B cell (primary cell): ENCODE results near the gene TP53I13. TPM values are rescaled to one million over a fixed set of nuclear protein-coding genes. Genes with fewer than 3 reads are reported as not detected.

Source experiments
- ATAC-seq: fragments of 200-7000 bp; cut with Tn5 transposase; one replicate; pipeline ENCODE4 v1.10.0; 2021; ENCODE audit warnings: low read depth, mild to moderate bottlenecking, moderate number of reproducible peaks, moderate library complexity
- CTCF ChIA-PET: fragments of 350-600 bp; sonication (Branson Sonifier 250); formaldehyde crosslinking; loops from one replicate; lab custom pipeline; 2021; ENCODE audit warnings: antibody characterized with exemption, inconsistent platforms; lab: Charles Lee
- POLR2A ChIA-PET: fragments of 350-600 bp; sonication (Branson Sonifier 250); formaldehyde crosslinking; loops from one replicate; lab custom pipeline; 2021; ENCODE audit warnings: antibody characterized with exemption; lab: Charles Lee
- DNase-seq: peaks from one replicate; pipeline ENCODE4 v3.0.0; 2013
- H2AFZ ChIP-seq: 2 replicates; pipeline ENCODE4 v1.6.1; 2012; ENCODE audit warnings: mild to moderate bottlenecking, low read depth, low read length; ENCODE audit not compliant: insufficient read depth, poor library complexity, severe bottlenecking
- H3K27ac ChIP-seq, 2 donors: 1 replicate in 1 of 2; 2 replicates in 1 of 2; pipeline ENCODE4 v1.5.1; 2012 to 2013; ENCODE audit warnings: low read length in 2 of 2, mild to moderate bottlenecking in 2 of 2, moderate library complexity in 1 of 2
- H3K27me3 ChIP-seq, 4 experiments: fragments of 200-600 bp in 1 of 4; sonication (generic) in 1 of 4; replicated peaks in 1 of 4; 1 replicate in 2 of 4; 2 replicates in 2 of 4; pipeline versions ENCODE4 v1.6.1 to v1.7.0; 2013 to 2016; ENCODE audit warnings: low read length in 3 of 4, mild to moderate bottlenecking in 2 of 4, mixed read lengths in 1 of 4, moderate library complexity in 1 of 4; ENCODE audit not compliant: insufficient read depth in 4 of 4, control insufficient read depth in 3 of 4; ENCODE audit errors: control extremely low read depth in 1 of 4
- H3K36me3 ChIP-seq, 2 experiments: replicated peaks in 1 of 2; 1 replicate in 1 of 2; 2 replicates in 1 of 2; pipeline versions ENCODE4 v1.6.1 to v1.7.1; 2013; ENCODE audit warnings: low read length in 1 of 2; ENCODE audit not compliant: insufficient read depth in 2 of 2, control insufficient read depth in 1 of 2; ENCODE audit errors: control extremely low read depth in 1 of 2, extremely low read depth in 1 of 2
- H3K4me1 ChIP-seq, 2 donors: fragments of 200-600 bp in 1 of 2; sonication (generic) in 1 of 2; 1 replicate in 1 of 2; 2 replicates in 1 of 2; pipeline versions ENCODE4 v1.5.1 to v1.6.1; 2013 to 2017; ENCODE audit warnings: low read length in 2 of 2; ENCODE audit not compliant: control insufficient read depth in 2 of 2, insufficient read depth in 2 of 2
- H3K4me2 ChIP-seq: replicated peaks from 2 replicates; pipeline ENCODE3; 2012; ENCODE audit warnings: mild to moderate bottlenecking, low read depth, low read length; ENCODE audit not compliant: poor library complexity, severe bottlenecking
- H3K4me3 ChIP-seq, 5 experiments: fragments of 200-600 bp in 1 of 5; sonication (generic) in 1 of 5; 1 replicate in 3 of 5; 2 replicates in 2 of 5; pipeline versions ENCODE4 v1.5.1 to v1.7.0; 2011 to 2016; ENCODE audit warnings: low read length in 4 of 5, mild to moderate bottlenecking in 4 of 5, low read depth in 2 of 5, control low read depth in 1 of 5, moderate library complexity in 1 of 5; ENCODE audit not compliant: insufficient read depth in 1 of 5; ENCODE audit errors: control extremely low read depth in 1 of 5, extremely low read depth in 1 of 5
- H3K79me2 ChIP-seq: fragments of 200-600 bp; sonication (generic); one replicate; pipeline ENCODE4 v1.6.0; 2016; ENCODE audit warnings: low read length; ENCODE audit not compliant: control insufficient read depth, insufficient read depth
- H3K9ac ChIP-seq: fragments of 200-600 bp; sonication (generic); 2 replicates; pipeline ENCODE4 v1.6.1; 2017; ENCODE audit warnings: mild to moderate bottlenecking, low read length, moderate library complexity
- H3K9me3 ChIP-seq, 3 donors: one replicate each; pipeline versions ENCODE4 v1.6.1 to v1.7.1; 2013; ENCODE audit warnings: low read length in 2 of 3; ENCODE audit not compliant: control insufficient read depth in 2 of 3, insufficient read depth in 1 of 3; ENCODE audit errors: control extremely low read depth in 1 of 3
- H4K20me1 ChIP-seq: 2 replicates; pipeline ENCODE4 v1.6.0; 2012; ENCODE audit warnings: mild to moderate bottlenecking, low read length; ENCODE audit not compliant: insufficient read depth, control insufficient read depth, poor library complexity, severe bottlenecking
- H3K27ac Mint-ChIP-seq: one replicate; pipeline ENCODE4 v1.8.0; 2021; ENCODE audit warnings: mixed read lengths
- H3K27me3 Mint-ChIP-seq: one replicate; pipeline ENCODE4 v1.8.0; 2021; ENCODE audit warnings: mixed read lengths
- H3K4me1 Mint-ChIP-seq: one replicate; pipeline ENCODE4 v1.8.0; 2021; ENCODE audit warnings: mixed read lengths
- H3K4me3 Mint-ChIP-seq: one replicate; pipeline ENCODE4 v1.8.0; 2021; ENCODE audit warnings: mixed read lengths
- H3K9me3 Mint-ChIP-seq: one replicate; pipeline ENCODE4 v1.8.0; 2022; ENCODE audit warnings: mixed read lengths; ENCODE audit not compliant: insufficient read depth
- CTCF ChIP-seq: fragments of 200-600 bp; IDR thresholded peaks from one replicate; pipeline ENCODE4 v1.8.0; 2022; ENCODE audit warnings: antibody characterized with exemption, mild to moderate bottlenecking
- EZH2 ChIP-seq: IDR thresholded peaks from 2 replicates; pipeline ENCODE4 v1.6.1; 2012; ENCODE audit warnings: borderline replicate concordance, low read depth, mild to moderate bottlenecking, moderate library complexity, low read length; ENCODE audit not compliant: insufficient read depth, poor library complexity, severe bottlenecking
- WGBS: methylation state at CpG from one replicate; pipeline ENCODE4 v1.1.5; 2013; ENCODE audit warnings: missing lambda C conversion rate; ENCODE audit not compliant: insufficient coverage; 5-methylcytosine and 5-hydroxymethylcytosine counted together
- intact Hi-C: fragments of 100-400 bp; cut with micrococcal nuclease; formaldehyde crosslinking; loops from one replicate; pipeline ENCODE4 v1.10.0; 2022
- polyA plus RNA-seq: library from polyadenylated mRNA; depleted of rRNA; stranded (reverse); fragments of >200 nt; gene quantifications from 2 replicates; pipeline ENCODE4 v1.2.3, GENCODE V29; 2012
- total RNA-seq, 2 donors: library from RNA; stranded (reverse); fragments of 120-200 nt in 1 of 2; gene quantifications; 1 replicate in 1 of 2; 2 replicates in 1 of 2; pipeline versions ENCODE4 v1.2.3 to v1.2.4, GENCODE V29; 2013 to 2022

Gene TP53I13
- total and polyA plus RNA-seq, 2 donors (not counting 1 experiment from before 2014, with no cell fraction given): 224 to 287 TPM

GRCh38 chr17:29573558-29573869 is 5.0 kb downstream of the TP53I13 start:
- WGBS: 83% methylated on average over 1 of the region's 6 CpGs
- H3K27me3 Mint-ChIP-seq: no peaks in the 10 kb centered on the region
- Histone ChIP-seq H3K27me3 (no peaks in the 10 kb centered on the region), H3K4me1 (peaks cover 15 to 28% of the 10 kb centered on the region in 2 donors), H3K36me3 (peaks cover 0 to 48% of the 10 kb centered on the region in 2 experiments), H3K9me3 (no peaks in the 10 kb centered on the region), H3K27ac (no peak overlapping the region), H3K4me2 (no peak overlapping the region), H4K20me1 (peaks cover 37% of the 10 kb centered on the region), H3K4me3 (no peak overlapping the region), H2AFZ (no peak overlapping the region), H3K9ac (no peak overlapping the region), H3K79me2 (peaks cover 10% of the 10 kb centered on the region)
- H3K27ac Mint-ChIP-seq: no peak overlapping the region
- TF ChIP-seq EZH2: no peak
- no peak for TF ChIP-seq CTCF
- H3K9me3 Mint-ChIP-seq: no peaks in the 10 kb centered on the region
- ATAC-seq (no peak), DNase-seq (no peak)
- H3K4me1 Mint-ChIP-seq: peaks cover 26% of the 10 kb centered on the region
- POLR2A ChIA-PET: interaction anchor here (0.7 to 1.0 kb wide), 2 partner anchors 44 to 305 kb away, joined by 4 to 6 read pairs; no protein-coding TSS in a partner anchor
- intact Hi-C loops: loop anchor here (1.0 kb wide), 1 partner anchor 203 kb away; no protein-coding TSS in a partner anchor
- H3K4me3 Mint-ChIP-seq: no peak overlapping the region
- CTCF ChIA-PET: interaction anchor here (1.0 to 24.3 kb wide), 15 partner anchors 11 to 531 kb away, joined by 3 to 336 read pairs (median 5); partner anchors contain the start of gene ANKRD13B

GRCh38 chr17:29573871-29574731 is 5.6 kb downstream of the TP53I13 start:
- H4K20me1 ChIP-seq: peaks cover 37% of the 10 kb centered on the region
- Mint-ChIP-seq H3K4me1 (peaks cover 23% of the 10 kb centered on the region), H3K27ac (peak overlapping the region; percentile 32), H3K9me3 (no peaks in the 10 kb centered on the region), H3K27me3 (no peaks in the 10 kb centered on the region), H3K4me3 (no peak overlapping the region)
- no peak overlapping the region for H3K4me3 ChIP-seq
- ATAC-seq (no peak), DNase-seq (no peak)
- CTCF ChIA-PET: interaction anchor here (0.6 to 24.3 kb wide), 15 partner anchors 11 to 236 kb away, joined by 3 to 336 read pairs (median 7); partner anchors contain the start of gene ANKRD13B
- TF ChIP-seq EZH2 (no peak), CTCF (no peak)
- peaks cover 0 to 51% of the 10 kb centered on the region in 2 experiments for H3K36me3 ChIP-seq
- WGBS: 98% methylated on average over 6 of the region's 14 CpGs
- peaks cover 13% of the 10 kb centered on the region for H3K79me2 ChIP-seq
- H3K9ac ChIP-seq: no peak overlapping the region
- intact Hi-C loops: loop anchor here (1.0 kb wide), 1 partner anchor 204 kb away; no protein-coding TSS in a partner anchor
- H3K9me3 ChIP-seq: no peaks in the 10 kb centered on the region
- no peak overlapping the region for H2AFZ ChIP-seq
- POLR2A ChIA-PET: interaction anchor here (0.7 to 1.0 kb wide), 2 partner anchors 43 to 305 kb away, joined by 4 to 6 read pairs; no protein-coding TSS in a partner anchor
- H3K27me3 ChIP-seq: no peaks in the 10 kb centered on the region
- peaks cover 12 to 24% of the 10 kb centered on the region in 2 donors for H3K4me1 ChIP-seq
- no peak overlapping the region for H3K27ac ChIP-seq
- H3K4me2 ChIP-seq: peak overlapping the region; percentile 37
